Measurements from ENCODE around the gene SIT1.
A peak's percentile ranks its signal among the peaks of the same experiment; 100 is the strongest.

Gene SIT1, protein sequence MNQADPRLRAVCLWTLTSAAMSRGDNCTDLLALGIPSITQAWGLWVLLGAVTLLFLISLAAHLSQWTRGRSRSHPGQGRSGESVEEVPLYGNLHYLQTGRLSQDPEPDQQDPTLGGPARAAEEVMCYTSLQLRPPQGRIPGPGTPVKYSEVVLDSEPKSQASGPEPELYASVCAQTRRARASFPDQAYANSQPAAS

DNA sequence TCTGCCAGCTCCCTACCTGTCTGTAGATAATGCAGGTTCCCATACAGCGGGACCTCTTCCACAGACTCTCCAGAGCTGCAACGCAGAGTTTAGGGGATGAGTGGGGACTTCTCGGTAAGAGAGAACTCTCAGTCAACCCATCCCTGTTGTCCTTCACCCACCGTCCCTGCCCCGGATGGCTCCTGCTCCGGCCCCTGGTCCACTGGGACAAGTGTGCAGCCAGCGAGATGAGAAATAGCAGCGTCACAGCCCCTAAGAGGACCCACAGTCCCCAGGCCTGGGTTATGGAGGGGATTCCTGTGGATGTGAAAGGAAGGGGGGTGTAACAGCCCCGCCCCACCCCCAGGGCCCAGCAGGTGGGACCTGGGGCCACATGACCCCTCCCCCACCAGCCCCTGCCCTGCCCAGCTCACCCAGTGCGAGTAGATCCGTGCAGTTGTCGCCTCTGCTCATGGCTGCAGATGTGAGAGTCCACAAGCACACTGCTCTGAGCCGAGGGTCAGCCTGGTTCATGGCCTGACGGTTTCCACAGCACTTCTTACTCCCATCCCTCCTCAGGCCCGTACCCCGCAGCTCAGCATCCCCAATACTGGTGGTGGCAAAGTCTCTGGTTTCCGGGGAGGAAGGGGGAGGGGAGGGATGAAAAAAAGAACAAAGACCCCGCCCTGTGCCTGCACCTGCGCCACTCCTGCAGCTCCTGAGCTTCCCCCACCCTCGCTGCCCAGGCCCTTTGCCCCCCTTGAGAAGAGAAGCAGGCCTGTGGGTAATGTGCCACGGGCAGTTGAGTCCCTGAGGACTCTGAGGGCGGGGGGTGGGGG is at the start of gene SIT1:
Gene SIT1, minus strand, starts transcription at position 591 of the 818 bp plus-strand sequence. Its CDS starts 78 bp downstream, at position 513.
- DNase-seq (ENCODE audit: low read depth in 2 of 2) = no peak

DNA sequence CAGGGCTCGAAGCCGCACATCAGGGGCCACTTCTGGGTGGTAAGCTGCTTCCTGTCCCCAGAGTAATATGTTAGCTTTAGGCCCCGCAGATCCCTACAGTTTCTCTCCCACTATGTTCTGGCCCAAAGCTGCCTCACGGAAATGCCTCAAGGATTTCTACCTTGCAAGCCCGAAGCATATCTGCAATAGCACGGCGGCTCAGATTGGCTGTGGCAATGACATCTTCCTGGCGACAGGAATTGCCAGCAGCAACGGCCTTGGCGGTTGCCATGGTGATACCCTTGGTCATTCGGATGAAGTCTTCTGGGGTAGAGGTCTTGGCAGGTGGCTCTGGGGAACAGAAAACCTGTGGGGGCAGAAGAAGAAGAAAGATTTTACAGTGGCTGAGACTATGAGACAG is 49.3 kb upstream of the SIT1 start:
- DNase-seq (ENCODE audit: low read depth in 2 of 2) = no peak

DNA sequence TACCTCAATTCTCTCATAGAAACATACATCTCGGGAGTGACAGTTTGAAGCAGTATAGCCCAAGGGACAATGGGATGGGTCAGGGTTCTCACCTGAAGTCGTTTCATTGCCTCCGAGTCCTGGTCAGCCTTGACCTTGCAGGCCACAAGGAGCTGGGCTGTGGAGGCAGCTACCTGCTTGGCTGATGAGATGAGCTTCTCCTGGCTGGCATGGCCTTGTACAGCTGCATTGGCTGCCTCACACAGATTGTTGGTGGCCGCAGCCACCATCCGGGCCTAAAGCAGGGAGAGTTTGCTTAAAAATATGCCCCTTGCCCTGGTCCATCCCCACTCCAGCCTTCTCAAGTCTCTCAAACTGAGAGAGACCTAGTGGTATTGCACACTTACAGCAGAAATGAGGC is 47.5 kb upstream of the SIT1 start:
- no peak for DNase-seq (ENCODE audit: low read depth in 2 of 2)

DNA sequence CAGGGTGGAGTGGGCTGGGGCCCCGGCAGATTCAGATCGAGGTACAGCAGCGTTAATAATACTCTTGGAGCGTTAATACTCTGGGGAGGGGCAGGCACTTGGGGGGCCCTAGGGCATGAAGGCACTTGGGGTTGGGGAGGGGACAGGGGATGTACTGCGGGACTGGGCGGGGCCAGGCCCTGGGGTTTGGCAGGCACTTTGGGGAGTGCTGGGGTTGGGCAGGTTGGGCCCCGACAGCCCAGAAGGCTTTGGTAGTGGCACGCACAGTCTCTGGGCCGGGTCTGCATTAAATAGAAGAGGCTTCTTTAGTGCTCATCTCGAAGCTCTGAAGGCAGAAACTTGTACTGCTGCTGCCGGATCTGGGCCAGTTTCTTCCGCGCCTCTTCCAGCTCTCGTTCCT is 46.8 kb upstream of the SIT1 start:
- DNase-seq (ENCODE audit: low read depth in 2 of 2) = no peak

DNA sequence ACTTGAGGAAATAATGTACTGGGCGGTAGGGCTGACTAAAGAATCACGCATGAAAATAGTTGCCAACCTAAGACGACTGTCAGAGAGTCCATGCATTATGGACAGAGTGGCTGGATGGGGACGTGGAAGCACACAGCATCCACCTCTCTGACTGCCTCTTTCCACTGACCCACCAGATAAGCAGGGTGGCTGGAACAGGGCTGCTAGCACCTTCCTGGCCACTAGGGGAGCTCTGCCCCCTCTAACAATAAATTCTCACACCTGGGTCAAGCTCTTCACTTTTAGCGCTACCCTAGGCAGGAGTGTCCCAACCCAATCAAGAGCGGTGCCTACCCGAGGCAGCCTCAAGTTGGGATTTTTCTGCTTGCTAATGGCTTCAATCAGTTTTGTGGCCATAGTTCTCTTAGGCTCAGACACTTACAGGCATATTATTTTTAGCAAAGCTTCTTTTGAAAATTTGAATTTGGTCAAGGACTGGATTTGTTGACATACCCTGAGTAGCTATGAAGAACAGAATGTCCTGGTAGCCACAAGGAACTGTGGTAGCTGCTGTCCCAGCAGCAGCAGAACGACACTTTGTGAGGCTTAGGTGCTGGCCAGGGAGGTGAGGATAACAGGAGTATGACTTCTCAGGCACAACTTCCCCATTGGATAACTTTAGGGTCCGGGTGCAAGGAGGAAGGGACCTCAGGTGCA is 45.9 kb upstream of the SIT1 start:
- peak; percentile 9 to 37 for DNase-seq (ENCODE audit: low read depth in 2 of 2)

DNA sequence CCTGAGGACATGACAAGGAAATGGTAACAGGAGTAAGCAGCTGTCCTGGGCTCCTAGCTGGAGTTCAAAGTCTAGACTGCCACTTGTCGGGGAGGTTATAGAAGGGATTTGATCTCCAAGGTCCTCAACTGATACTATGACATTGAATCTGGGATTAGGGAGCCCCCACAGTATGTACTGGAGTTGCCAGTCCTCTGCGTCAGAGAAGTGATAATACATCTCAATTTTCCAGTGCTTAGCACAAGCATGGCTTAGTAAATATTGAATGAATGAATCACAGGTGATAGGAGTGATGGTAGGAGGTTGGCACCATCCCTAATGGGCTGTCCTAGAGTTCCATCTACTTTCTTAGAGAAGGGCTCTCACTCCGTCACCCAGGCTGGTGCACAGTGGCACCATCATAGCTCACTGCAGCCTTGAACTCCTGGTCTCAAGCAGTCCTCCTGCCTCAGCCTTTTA is 45.2 kb upstream of the SIT1 start:
- DNase-seq (ENCODE audit: low read depth in 2 of 2) = no peak

DNA sequence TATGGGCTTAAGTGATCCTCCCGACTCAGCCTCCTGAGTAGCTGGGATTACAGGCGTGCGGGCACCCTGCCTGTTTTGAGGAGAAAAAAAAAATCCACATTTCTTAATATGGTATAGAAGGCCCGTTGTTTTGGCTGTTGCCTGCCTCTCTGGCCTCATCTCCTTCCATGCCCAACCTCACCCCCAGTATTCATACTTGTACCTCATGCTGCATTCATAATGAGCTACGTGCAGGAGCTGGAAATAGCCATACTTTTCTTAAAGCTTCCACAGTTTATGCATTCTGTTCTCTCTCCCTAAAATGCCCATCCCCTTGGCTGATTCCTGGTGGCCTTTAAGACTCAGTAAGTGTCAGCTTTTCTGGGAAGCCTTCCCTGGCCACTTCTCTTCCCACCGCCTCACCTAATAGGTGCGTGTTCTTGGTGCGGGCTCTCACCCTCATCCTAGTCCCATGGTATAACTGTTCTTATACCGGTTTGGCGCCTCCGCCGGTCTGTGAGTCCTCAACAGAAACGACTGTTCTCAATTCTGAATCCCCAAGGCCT is 41.1 kb upstream of the SIT1 start:
- no peak for DNase-seq (ENCODE audit: low read depth in 2 of 2)

DNA sequence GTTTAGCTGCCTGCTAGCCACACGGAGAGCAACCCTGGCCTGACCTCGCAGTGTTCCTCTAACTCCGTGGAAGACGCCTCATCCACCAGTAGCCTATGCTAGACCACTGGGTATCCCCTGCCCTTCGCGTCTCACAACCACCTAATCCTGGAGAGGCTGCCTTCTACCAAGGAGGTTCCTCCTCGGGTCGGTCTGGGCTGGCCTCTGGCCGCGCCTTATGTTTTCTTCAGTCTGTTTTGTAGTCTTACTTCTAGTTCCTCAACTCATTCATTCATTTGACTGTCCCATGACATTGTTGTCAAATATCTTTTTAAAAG is 40.6 kb upstream of the SIT1 start:
- no peak for DNase-seq (ENCODE audit: low read depth in 2 of 2)

DNA sequence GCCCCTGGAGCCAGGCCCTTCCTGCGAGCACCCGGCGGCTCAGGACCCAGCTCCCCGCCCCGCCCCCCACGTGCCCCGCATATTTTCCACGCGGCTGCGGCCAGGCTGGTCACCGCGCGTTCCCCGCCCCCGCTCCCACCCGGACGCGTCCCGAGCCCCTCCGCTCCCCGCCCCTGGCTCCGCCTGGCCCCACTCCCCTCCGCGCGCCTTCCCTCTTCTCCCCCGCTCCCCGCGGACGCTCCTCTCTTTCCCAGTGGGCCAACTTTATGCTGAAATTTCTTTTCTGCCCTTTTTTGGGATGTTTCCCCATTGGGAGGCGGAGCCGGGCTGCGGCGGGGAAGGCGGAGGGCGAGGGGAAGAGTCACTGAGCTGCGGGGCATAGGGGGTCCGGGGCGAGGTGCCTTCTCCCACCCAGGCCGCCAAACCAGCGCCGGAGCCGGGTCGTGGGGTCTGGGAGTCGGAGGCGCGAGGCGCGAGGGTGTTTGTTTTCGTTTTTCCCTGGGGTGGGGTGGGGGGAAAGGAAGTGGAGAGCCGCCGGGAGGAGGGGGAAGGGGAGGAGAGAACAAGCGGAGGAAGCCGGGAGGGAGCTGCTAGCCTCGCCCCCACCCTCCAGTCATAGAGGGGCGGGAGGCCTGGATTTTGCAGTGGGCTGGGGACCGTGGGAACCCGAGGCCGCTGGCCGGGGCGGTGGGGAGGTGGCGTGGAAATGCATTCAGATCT is 40.0 kb upstream of the SIT1 start:
- DNase-seq (ENCODE audit: low read depth in 2 of 2) = no peak

DNA sequence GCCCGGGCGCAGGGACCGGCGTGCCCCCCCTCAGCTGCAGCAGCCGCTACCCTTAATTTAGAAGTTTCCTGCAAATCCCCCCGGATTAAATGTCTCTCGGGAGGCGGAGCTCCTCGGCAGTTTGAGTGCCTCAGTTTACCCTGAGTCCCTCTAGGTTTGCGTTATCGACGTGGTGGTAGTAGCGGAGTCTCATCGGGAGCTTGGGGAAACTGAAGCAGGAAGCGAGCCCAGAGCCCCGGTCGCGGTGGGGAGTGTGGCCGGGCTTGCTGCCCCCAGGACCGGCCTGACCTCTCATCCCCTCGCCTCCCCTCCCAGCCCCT is 39.5 kb upstream of the SIT1 start:
- no peak for DNase-seq (ENCODE audit: low read depth in 2 of 2)

DNA sequence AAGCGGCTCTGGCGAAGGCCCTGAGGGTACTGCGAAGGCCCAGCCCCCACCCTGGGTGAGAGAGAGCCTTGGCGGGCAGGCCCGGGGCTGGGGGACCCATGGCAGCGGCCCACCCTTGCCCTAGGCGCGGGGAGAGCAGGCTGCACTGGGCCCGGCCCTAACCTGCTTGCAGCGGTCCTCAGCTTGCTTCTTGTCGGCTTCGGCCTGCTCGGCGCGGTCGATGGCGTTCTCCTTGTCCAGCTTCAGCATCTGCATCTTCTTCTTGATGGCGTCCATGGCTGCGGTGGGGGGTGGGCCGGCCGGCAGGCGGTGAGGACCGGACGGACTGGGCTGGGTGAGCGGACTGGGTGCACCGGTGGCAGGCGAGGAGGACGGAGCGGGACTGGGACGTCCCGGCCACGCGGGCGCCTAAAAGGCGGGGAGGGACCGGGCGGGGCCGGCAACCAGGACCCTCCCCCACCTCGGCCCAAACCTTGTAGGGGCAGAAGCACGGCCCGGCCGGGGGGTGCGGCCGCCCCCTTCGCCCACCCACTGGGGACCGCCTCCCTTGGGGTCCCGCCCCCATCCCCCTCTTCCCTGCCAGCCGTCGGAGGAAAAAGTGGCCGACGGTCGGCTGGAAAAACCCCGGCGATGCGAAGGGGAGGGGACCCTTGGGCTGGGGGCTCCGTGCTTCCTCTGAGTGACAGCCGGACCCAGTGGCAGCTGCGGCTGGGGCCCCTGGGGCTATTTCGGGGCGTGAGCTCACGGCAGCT is 39.0 kb upstream of the SIT1 start, which contains the start of gene TPM2:
Gene TPM2, minus strand, starts transcription at position 384 of the 752 bp plus-strand sequence. Its CDS starts 108 bp downstream, at position 276.
- DNase-seq (ENCODE audit: low read depth in 2 of 2) = no peak

DNA sequence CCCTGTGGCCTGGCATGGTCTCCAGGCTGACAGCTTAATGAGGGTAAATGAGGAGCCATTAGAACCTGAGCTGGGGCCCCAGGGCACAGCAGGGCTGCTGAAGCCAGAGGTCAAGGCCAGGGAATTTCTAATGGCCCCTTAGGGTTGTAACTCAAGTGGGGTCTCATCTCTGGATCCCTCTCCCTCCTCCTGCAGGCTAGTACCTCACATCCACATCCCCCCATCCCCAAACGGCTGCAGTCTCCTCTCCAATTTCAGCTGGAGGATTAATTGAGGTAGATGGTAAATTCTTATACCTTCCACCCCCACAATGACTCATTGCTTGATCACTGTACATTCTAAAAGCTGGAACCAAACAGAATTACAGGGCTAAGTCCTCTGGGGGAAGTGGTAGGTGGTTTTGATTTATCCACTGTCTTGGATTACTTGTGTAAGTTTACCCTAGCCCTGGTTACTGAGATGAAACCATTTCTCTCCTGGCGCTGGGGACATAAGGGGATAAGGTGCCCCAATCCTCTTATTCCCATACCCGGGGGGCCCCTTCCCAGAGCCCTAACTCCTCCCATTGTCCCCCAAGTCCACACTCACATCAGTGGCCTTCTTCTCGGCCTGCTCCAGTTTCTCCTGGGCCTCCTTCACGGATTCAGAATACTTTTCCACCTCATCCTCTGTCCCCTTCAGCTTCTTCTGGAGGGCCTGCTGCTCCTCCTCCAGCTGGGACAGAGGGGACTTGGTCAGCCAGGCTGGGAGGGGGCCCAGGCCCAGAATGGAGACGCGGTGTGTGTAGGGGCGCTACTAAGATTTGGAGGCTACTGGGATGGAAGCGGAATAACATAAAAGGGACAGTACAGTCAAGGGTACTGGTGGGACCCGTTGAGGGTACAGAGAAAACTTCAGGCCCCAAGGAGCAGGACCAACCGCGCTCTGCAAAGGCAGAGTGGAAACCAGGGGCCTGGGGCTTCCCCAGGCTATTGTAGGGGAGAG is 38.1 kb upstream of the SIT1 start:
- DNase-seq (ENCODE audit: low read depth in 2 of 2) = no peak

DNA sequence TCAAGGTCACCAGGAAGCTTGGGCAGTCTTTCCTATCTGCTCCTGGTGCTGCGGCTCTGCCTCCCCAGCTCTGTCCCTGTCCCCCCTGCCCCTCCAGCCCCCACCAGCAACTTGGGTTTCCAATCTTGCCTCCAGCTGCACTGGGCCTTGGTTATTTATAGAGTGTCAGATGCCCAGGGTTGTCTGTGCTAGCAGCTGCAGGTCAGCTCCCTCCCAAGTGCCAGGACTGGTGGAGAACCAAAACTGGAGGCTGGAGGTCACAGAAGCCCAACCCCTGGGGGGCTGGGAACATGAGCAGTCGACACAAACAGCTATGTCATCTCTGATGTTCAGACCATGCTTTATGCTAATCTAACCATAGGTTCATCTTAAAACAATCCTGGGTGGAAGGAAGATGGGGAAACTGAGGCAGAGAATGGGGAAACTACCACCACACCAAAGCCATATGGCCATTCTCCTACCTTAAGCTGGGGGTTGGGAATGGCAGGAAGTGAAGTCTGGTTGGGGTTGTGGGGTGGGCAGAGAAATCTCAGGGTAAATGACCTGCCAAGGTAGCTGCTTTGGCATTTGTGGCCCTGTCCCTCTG is 37.3 kb upstream of the SIT1 start:
- DNase-seq (ENCODE audit: low read depth in 2 of 2) = no peak

DNA sequence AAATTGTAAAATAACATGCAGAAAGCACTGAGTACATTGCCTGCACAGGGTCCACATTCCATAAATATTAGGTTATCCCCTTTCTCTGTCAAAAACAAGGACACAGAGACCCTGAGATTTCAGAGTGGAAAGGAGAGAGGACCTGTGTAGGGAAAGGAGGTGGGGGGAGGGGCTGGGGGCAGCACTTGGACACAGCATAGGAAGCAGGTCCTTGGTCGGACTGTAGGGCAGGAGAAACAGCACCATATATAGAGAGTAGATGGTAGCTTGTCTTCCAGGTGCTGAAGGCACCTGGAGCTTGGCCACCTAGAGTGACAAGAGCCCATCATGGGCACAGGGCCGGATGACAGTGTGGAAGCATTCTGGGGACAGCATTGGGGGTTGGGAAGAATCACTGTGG is 36.6 kb upstream of the SIT1 start:
- DNase-seq (ENCODE audit: low read depth in 2 of 2) = no peak

DNA sequence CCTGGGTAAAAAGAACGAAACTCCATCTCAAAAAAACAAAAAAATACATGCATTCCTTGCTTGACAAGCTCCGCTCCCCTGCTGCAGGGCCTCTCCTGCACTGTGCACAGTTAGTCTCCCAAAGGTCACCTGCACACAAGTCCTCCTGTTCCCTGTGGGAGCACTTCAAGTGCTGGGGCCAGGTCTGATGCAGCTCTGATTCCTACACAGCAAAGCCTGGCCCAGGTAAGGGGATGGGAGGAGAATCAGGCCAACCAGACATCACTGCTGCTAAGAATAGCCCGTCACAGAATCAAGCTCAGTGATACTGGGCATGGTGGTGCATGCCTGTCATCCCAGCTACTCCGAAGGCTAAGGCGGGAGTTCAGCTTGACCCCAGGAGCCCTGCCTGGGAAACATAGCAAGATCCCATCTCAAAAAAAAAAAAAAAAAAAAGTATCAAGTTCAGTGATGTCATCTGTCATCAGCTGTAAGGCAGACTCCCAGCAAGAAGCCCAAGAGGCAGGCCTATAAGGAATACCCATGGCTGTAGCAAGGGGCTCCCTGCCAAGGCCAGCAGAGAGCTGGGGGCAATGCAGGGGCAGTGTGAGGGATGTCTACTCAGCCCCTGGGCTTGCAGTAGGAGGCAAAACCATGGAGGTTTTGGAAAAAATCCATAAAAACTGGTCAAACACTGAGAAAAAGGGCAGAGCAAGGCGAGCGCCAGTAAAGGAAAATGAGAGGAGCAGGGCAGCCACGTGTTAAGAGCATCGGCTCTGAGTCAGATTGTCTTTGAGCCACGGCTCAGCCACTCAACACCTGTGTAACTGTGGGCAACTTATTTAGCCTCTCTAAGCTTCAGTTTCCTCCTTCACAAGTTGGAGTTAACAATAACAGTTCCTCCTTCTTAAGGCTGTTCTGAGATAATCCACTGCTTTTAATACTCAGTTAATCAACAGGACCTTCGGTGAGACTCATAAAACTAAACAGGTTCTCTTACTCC is 35.8 kb upstream of the SIT1 start:
- no peak for DNase-seq (ENCODE audit: low read depth in 2 of 2)

DNA sequence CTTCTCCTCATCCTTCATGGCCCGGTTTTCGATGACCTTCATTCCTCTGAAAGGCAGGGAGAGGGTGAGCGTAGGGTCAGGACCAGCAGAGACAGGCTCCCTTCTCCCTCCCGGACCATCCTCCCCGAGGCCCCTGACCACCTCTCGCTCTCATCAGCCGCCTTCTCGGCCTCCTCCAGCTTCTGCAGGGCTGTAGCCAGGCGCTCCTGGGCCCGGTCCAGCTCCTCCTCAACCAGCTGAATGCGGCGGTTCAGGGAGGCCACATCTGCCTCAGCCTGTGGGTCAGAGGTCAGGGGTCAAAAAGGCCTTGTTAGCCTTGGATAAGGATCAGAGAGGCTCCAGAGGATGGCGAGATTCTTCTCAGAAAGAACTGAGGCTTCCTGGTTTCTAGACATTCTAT is 34.8 kb upstream of the SIT1 start:
- DNase-seq (ENCODE audit: low read depth in 2 of 2) = no peak

DNA sequence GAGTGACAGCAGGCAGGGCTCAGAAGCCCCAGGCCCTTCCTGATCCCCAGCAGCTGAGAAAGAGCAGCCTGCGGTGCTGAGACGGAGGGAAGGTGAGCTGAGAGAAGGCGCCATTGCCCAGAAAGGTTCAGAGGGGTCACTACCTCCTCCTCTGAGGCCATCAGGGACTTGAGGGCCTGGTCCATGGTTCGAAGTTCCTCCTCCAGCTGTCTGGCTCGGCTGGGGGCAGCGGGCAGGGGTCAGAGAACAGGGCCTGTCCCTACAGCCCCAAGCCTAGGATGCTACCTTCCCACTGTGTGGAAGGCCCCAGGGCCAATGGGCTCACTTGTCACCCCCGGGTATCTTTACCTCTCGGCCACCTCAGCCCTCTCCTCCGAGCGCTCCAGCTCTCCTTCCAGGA is 34.2 kb upstream of the SIT1 start:
- DNase-seq (ENCODE audit: low read depth in 2 of 2) = no peak

DNA sequence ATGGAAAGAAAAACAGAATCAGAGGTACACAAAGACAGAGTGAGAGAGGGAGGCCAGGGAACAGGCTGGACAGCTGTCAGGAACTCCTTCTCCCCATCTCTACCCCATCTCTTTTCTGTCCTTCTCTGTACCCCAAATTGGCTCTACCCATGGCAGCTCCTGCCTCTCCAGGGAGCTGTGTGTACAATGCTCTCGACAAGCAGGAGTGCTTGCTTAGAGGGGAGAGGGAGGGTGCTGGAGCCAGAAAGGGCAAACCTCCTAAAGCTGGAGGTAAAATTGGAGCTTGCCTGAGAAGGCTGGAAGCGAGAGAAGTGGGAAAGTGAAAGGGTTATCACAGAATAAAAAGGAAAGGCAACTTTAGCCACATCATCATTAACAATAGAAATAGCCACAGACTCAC is 32.6 kb upstream of the SIT1 start:
- no peak for DNase-seq (ENCODE audit: low read depth in 2 of 2)
